Measurements from ENCODE around the gene EML4. TPM values are rescaled to one million over a fixed set of nuclear protein-coding genes. Genes with fewer than 3 reads are reported as not detected.

The EML4 gene
- total and polyA plus RNA-seq, 2 donors (not counting 1 experiment from before 2014, with no cell fraction given) = 49.4 to 134 TPM

- ChIA-PET CTCF (interaction anchor here (2.8 to 3.5 kb wide), 2 partner anchors 147 to 156 kb away, joined by 18 to 19 read pairs; no protein-coding TSS in a partner anchor), POLR2A (interaction anchor here (0.7 kb wide), 2 partner anchors 10 to 75 kb away, joined by 3 read pairs; no protein-coding TSS in a partner anchor)
- H3K79me2 ChIP-seq (ENCODE audit: control insufficient read depth, insufficient read depth, low read length) = peaks cover 64% of the 10 kb centered on the region
- no CpG with 5 or more reads among the region's 3 CpGs for WGBS (ENCODE audit: insufficient coverage)
- no peak overlapping the region for H3K4me3 ChIP-seq (ENCODE audit: control extremely low read depth in 1 of 5, extremely low read depth in 1 of 5, insufficient read depth in 1 of 5, low read depth in 2 of 5, low read length in 4 of 5)
- Mint-ChIP-seq H3K27ac (peak overlapping the region; percentile 1), H3K9me3 (ENCODE audit: insufficient read depth) (no peaks in the 10 kb centered on the region), H3K4me3 (no peak overlapping the region), H3K4me1 (peaks cover 51% of the 10 kb centered on the region), H3K27me3 (no peaks in the 10 kb centered on the region)
- H3K36me3 ChIP-seq (replicated peaks in 1 of 2; ENCODE audit: control extremely low read depth in 1 of 2, control insufficient read depth in 1 of 2, extremely low read depth in 1 of 2, insufficient read depth in 2 of 2, low read length in 1 of 2) = peaks cover 0 to 22% of the 10 kb centered on the region in 2 experiments
- no peak overlapping the region for H3K4me2 ChIP-seq (replicated peaks; ENCODE audit: low read depth, low read length, poor library complexity, severe bottlenecking)
- intact Hi-C loops (cut with micrococcal nuclease) = no loop called here
- H3K9ac ChIP-seq (ENCODE audit: low read length) = no peak overlapping the region
- DNase-seq (no peak), ATAC-seq (ENCODE audit: low read depth) (no peak)
- no peak overlapping the region for H3K27ac ChIP-seq (ENCODE audit: low read length in 2 of 2)
- H3K9me3 ChIP-seq (ENCODE audit: control extremely low read depth in 1 of 3, control insufficient read depth in 2 of 3, insufficient read depth in 1 of 3, low read length in 2 of 3) = no peaks in the 10 kb centered on the region
- H3K27me3 ChIP-seq (replicated peaks in 1 of 4; ENCODE audit: control extremely low read depth in 1 of 4, control insufficient read depth in 3 of 4, insufficient read depth in 4 of 4, low read length in 3 of 4) = no peaks in the 10 kb centered on the region
- no peak overlapping the region for H2AFZ ChIP-seq (ENCODE audit: insufficient read depth, low read depth, low read length, poor library complexity, severe bottlenecking)
- TF ChIP-seq CTCF (IDR thresholded peaks at IDR 0.05) (no peak), EZH2 (IDR thresholded peaks at IDR 0.05; ENCODE audit: borderline replicate concordance, insufficient read depth, low read depth, low read length, poor library complexity, severe bottlenecking) (no peak)
- H4K20me1 ChIP-seq (ENCODE audit: control insufficient read depth, insufficient read depth, low read length, poor library complexity, severe bottlenecking) = peaks cover 60% of the 10 kb centered on the region
- peaks cover 26% of the 10 kb centered on the region in 2 donors for H3K4me1 ChIP-seq (ENCODE audit: control insufficient read depth in 2 of 2, insufficient read depth in 2 of 2, low read length in 2 of 2)
Measured at GRCh38 chr2:42243297-42243696, 74.1 kb downstream of the EML4 start.

DNA sequence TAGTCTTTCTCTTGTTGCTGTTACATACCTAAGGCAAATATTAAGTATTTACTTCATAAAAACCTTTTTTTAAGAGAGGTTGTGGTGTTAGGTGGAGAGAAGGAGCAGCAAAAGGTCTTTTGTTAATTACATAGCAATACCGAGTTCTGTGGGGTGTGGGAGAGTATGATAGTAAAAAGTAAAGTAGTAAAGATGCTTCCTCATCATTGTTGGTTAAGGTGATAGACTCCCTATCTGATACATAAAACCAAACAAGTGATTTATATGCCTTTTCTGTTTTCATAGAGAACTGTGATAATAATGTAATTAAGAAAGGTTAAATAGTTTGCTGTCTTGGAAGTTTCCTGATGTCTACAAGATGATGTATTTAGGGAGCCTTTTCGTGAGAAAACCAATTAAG lies 75.4 kb downstream of the EML4 start:
- H3K27me3 ChIP-seq (replicated peaks in 1 of 4; ENCODE audit: control extremely low read depth in 1 of 4, control insufficient read depth in 3 of 4, insufficient read depth in 4 of 4, low read length in 3 of 4) = no peaks in the 10 kb centered on the region
- no peak overlapping the region for H3K4me2 ChIP-seq (replicated peaks; ENCODE audit: low read depth, low read length, poor library complexity, severe bottlenecking)
- no peak overlapping the region for H3K27ac ChIP-seq (ENCODE audit: low read length in 2 of 2)
- ChIA-PET POLR2A (no interaction called here), CTCF (interaction anchor here (2.8 kb wide), 1 partner anchor 149 kb away, joined by 18 read pairs; no protein-coding TSS in a partner anchor)
- Mint-ChIP-seq H3K4me1 (peaks cover 50% of the 10 kb centered on the region), H3K4me3 (no peak overlapping the region), H3K27ac (no peak overlapping the region), H3K9me3 (ENCODE audit: insufficient read depth) (no peaks in the 10 kb centered on the region), H3K27me3 (no peaks in the 10 kb centered on the region)
- DNase-seq (no peak), ATAC-seq (ENCODE audit: low read depth) (no peak)
- no peak for TF ChIP-seq EZH2 (IDR thresholded peaks at IDR 0.05; ENCODE audit: borderline replicate concordance, insufficient read depth, low read depth, low read length, poor library complexity, severe bottlenecking)
- TF ChIP-seq CTCF (IDR thresholded peaks at IDR 0.05) = no peak
- peaks cover 50% of the 10 kb centered on the region for H4K20me1 ChIP-seq (ENCODE audit: control insufficient read depth, insufficient read depth, low read length, poor library complexity, severe bottlenecking)
- no peak overlapping the region for H3K4me3 ChIP-seq (ENCODE audit: control extremely low read depth in 1 of 5, extremely low read depth in 1 of 5, insufficient read depth in 1 of 5, low read depth in 2 of 5, low read length in 4 of 5)
- H3K9ac ChIP-seq (ENCODE audit: low read length) = no peak overlapping the region
- no peak overlapping the region for H2AFZ ChIP-seq (ENCODE audit: insufficient read depth, low read depth, low read length, poor library complexity, severe bottlenecking)
- no peaks in the 10 kb centered on the region for H3K9me3 ChIP-seq (ENCODE audit: control extremely low read depth in 1 of 3, control insufficient read depth in 2 of 3, insufficient read depth in 1 of 3, low read length in 2 of 3)
- peaks cover 52% of the 10 kb centered on the region for H3K79me2 ChIP-seq (ENCODE audit: control insufficient read depth, insufficient read depth, low read length)
- intact Hi-C loops (cut with micrococcal nuclease) = no loop called here
- peaks cover 20 to 26% of the 10 kb centered on the region in 2 donors for H3K4me1 ChIP-seq (ENCODE audit: control insufficient read depth in 2 of 2, insufficient read depth in 2 of 2, low read length in 2 of 2)
- WGBS (ENCODE audit: insufficient coverage) = 100% methylated on average over 1 of the region's 2 CpGs
- peaks cover 0 to 22% of the 10 kb centered on the region in 2 experiments for H3K36me3 ChIP-seq (replicated peaks in 1 of 2; ENCODE audit: control extremely low read depth in 1 of 2, control insufficient read depth in 1 of 2, extremely low read depth in 1 of 2, insufficient read depth in 2 of 2, low read length in 1 of 2)
